Measurements from ENCODE around the gene SRRM4. TPM values are rescaled to one million over a fixed set of nuclear protein-coding genes. Genes with fewer than 3 reads are reported as not detected.

Gene SRRM4
- total RNA-seq, 1 experiment from 2014 or later, result 0.96 TPM

DNA sequence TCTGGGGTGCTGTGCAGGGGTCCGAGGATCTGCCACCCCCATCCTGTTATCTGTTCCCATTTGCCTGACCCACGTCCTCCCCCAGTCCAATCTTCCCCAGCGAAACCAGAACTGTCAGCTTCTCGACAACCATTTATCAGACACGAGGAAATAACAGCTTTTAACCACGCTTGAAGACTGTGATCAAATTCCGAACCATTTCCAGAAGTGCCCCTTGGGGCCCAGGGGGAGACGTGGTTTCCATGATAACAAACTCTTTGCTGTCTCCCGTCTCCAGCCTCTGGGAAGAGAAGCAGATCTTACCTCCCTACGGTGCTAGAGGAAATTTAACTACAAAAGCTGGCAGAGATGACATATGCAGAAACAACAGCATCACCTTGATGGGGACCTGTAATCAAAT lies 35.1 kb upstream of the SRRM4 start:
- H3K27ac Mint-ChIP-seq, result no peak overlapping the region
- DNase-seq (ENCODE audit: low spot score) (no peak), ATAC-seq (no peak)
- H3K4me1 Mint-ChIP-seq, result peaks cover 8% of the 10 kb centered on the region; the same call in 1 of the 2 replicates
- H3K36me3 Mint-ChIP-seq, result no peaks in the 10 kb centered on the region
- ChIA-PET CTCF (no interaction called here), POLR2A (no interaction called here)
- TF ChIP-seq IRF2 (CRISPR knock-in tag; IDR thresholded peaks at IDR 0.05; ENCODE audit: borderline replicate concordance, low read depth) (no peak), NR3C1 (CRISPR knock-in tag; conservative IDR thresholded peaks at IDR 0.05; ENCODE audit: low read depth) (no peak), NFATC4 (CRISPR knock-in tag; IDR thresholded peaks at IDR 0.05) (no peak), STAT6 (CRISPR knock-in tag; conservative IDR thresholded peaks at IDR 0.05; ENCODE audit: low read depth) (no peak), CBFB (CRISPR knock-in tag; IDR thresholded peaks at IDR 0.05; ENCODE audit: low read depth) (no peak), ZNF263 (CRISPR knock-in tag; IDR thresholded peaks at IDR 0.05; ENCODE audit: low read depth) (no peak), SP1 (CRISPR knock-in tag; conservative IDR thresholded peaks at IDR 0.05) (no peak), ZNF232 (CRISPR knock-in tag; IDR thresholded peaks at IDR 0.05) (no peak), CTCF (IDR thresholded peaks at IDR 0.05) (no peak), GTF2I (CRISPR knock-in tag; conservative IDR thresholded peaks at IDR 0.05) (no peak)
- TF ChIP-seq, protein P1, sequence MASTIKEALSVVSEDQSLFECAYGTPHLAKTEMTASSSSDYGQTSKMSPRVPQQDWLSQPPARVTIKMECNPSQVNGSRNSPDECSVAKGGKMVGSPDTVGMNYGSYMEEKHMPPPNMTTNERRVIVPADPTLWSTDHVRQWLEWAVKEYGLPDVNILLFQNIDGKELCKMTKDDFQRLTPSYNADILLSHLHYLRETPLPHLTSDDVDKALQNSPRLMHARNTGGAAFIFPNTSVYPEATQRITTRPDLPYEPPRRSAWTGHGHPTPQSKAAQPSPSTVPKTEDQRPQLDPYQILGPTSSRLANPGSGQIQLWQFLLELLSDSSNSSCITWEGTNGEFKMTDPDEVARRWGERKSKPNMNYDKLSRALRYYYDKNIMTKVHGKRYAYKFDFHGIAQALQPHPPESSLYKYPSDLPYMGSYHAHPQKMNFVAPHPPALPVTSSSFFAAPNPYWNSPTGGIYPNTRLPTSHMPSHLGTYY (CRISPR knock-in tag; IDR thresholded peaks at IDR 0.05), result no peak
- H3K4me3 Mint-ChIP-seq, result no peak overlapping the region
- H3K27me3 Mint-ChIP-seq (ENCODE audit: low read depth), result no peaks in the 10 kb centered on the region; the same call in 1 of the 2 replicates
- peaks cover 5% of the 10 kb centered on the region for H3K9me3 Mint-ChIP-seq

GRCh38 chr12:118958520-118958919 lies 22.8 kb upstream of the SRRM4 start:
- peaks cover 25% of the 10 kb centered on the region for H3K9me3 Mint-ChIP-seq
- DNase-seq (ENCODE audit: low spot score), result no peak
- CTCF ChIA-PET, result interaction anchor here (0.7 to 1.4 kb wide), 2 partner anchors 9 to 108 kb away, joined by 3 read pairs; no protein-coding TSS in a partner anchor
- TF ChIP-seq SMAD4 (CRISPR knock-in tag; IDR thresholded peaks at IDR 0.05), result no peak
- TF ChIP-seq ZNF121 (CRISPR knock-in tag; IDR thresholded peaks at IDR 0.05), result no peak
- TF ChIP-seq GTF2I (CRISPR knock-in tag; conservative IDR thresholded peaks at IDR 0.05), result no peak
- TF ChIP-seq OVOL2 (CRISPR knock-in tag; IDR thresholded peaks at IDR 0.05; ENCODE audit: borderline replicate concordance), result no peak
- TF ChIP-seq ZNF138 (CRISPR knock-in tag; conservative IDR thresholded peaks at IDR 0.05), result no peak
- TF ChIP-seq ZNF281 (CRISPR knock-in tag; IDR thresholded peaks at IDR 0.05), result no peak
- no peak for TF ChIP-seq ZBTB43 (CRISPR knock-in tag; IDR thresholded peaks at IDR 0.05)
- ATAC-seq, result no peak
- H3K27ac Mint-ChIP-seq, result no peak overlapping the region
- POLR2A ChIA-PET, result interaction anchor here (0.7 kb wide), 2 partner anchors 10 to 356 kb away, joined by 3 to 6 read pairs; no protein-coding TSS in a partner anchor
- peaks cover 15% of the 10 kb centered on the region for H3K27me3 Mint-ChIP-seq (ENCODE audit: low read depth)
- H3K4me3 Mint-ChIP-seq, result no peak overlapping the region
- H3K36me3 Mint-ChIP-seq, result peaks cover 7% of the 10 kb centered on the region
- peaks cover 15% of the 10 kb centered on the region for H3K4me1 Mint-ChIP-seq

Data from WTC11 (cell line).